ENCODE measurements around the gene FAM9C.
"Not testable (repeated sequence)": the region's sequence is repeated elsewhere in the genome, so short reads cannot be mapped to it uniquely, and the experiment has no call there.

Gene FAM9C

GRCh38 chrX:13074297-13075262, 30.2 kb upstream of the FAM9C start:
- no peak for DNase-seq

GRCh38 chrX:13069771-13070416, 25.5 kb upstream of the FAM9C start:
- no peak for DNase-seq

GRCh38 chrX:13068651-13069050, 24.2 kb upstream of the FAM9C start:
- DNase-seq = no peak

- DNase-seq = no peak
Measured at GRCh38 chrX:13067773-13068172, 23.4 kb upstream of the FAM9C start.

- no peak for DNase-seq
Measured at GRCh38 chrX:13066391-13066790, 22.0 kb upstream of the FAM9C start.

- DNase-seq = no peak
Measured at GRCh38 chrX:13064599-13065143, 20.3 kb upstream of the FAM9C start.

- DNase-seq = not testable (repeated sequence)
Measured at GRCh38 chrX:13063124-13063523, 18.7 kb upstream of the FAM9C start.

GRCh38 chrX:13062331-13062730, 17.9 kb upstream of the FAM9C start:
- DNase-seq = not testable (repeated sequence)

GRCh38 chrX:13061215-13061708, 16.8 kb upstream of the FAM9C start:
- DNase-seq = not testable (repeated sequence)

- DNase-seq = no peak
Measured at GRCh38 chrX:13059637-13060499, 15.4 kb upstream of the FAM9C start.

- DNase-seq = no peak
Measured at GRCh38 chrX:13055486-13055885, 11.1 kb upstream of the FAM9C start.

GRCh38 chrX:13053171-13053570, 8.8 kb upstream of the FAM9C start:
- DNase-seq = no peak

- DNase-seq = no peak
Measured at GRCh38 chrX:13051529-13052172, 7.2 kb upstream of the FAM9C start.

GRCh38 chrX:13051167-13051528, 6.7 kb upstream of the FAM9C start:
- no peak for DNase-seq

GRCh38 chrX:13050151-13050550, 5.7 kb upstream of the FAM9C start:
- DNase-seq = no peak

GRCh38 chrX:13048280-13048679, 3.9 kb upstream of the FAM9C start:
- no peak for DNase-seq

- no peak for DNase-seq
Measured at GRCh38 chrX:13047759-13048158, 3.3 kb upstream of the FAM9C start.

- DNase-seq = no peak
Measured at GRCh38 chrX:13046141-13046855, 1.9 kb upstream of the FAM9C start.

- DNase-seq = no peak
Measured at GRCh38 chrX:13043938-13044337, 482 bp downstream of the FAM9C start.

- no peak for DNase-seq
Measured at GRCh38 chrX:13043138-13043537, 1.3 kb downstream of the FAM9C start.

- DNase-seq = no peak
Measured at GRCh38 chrX:13036896-13037295, 7.5 kb downstream of the FAM9C start.

- DNase-seq = no peak
Measured at GRCh38 chrX:13033193-13033592, 11.2 kb downstream of the FAM9C start.

Measured in NCI-H510A treated with DMSO at 0.1 percent for 48 hours (cell line).